Stomach smooth muscle (tissue), 2 donors: Measurements from ENCODE around the gene PLCB4.

ENCODE experiments used
- H3K27ac ChIP-seq: one replicate; pipeline ENCODE4 v1.7.0; 2013; ENCODE audit warnings: mild to moderate bottlenecking, low read length, inconsistent platforms
- H3K27me3 ChIP-seq, 2 donors: one replicate each; pipeline ENCODE4 v1.7.0; 2013; ENCODE audit warnings: low read length in 2 of 2; ENCODE audit not compliant: insufficient read depth in 2 of 2, control insufficient read depth in 1 of 2
- H3K36me3 ChIP-seq, 2 donors: one replicate each; pipeline ENCODE4 v1.7.0; 2013; ENCODE audit warnings: low read length in 2 of 2; ENCODE audit not compliant: control insufficient read depth in 2 of 2, insufficient read depth in 2 of 2
- H3K4me1 ChIP-seq: one replicate; pipeline ENCODE4 v1.7.0; 2013; ENCODE audit warnings: low read length; ENCODE audit not compliant: control insufficient read depth, insufficient read depth
- H3K4me3 ChIP-seq, 2 donors: one replicate each; pipeline ENCODE4 v1.7.0; 2013; ENCODE audit warnings: low read length in 2 of 2
- H3K9ac ChIP-seq, 2 donors: one replicate each; pipeline ENCODE4 v1.7.0; 2013; ENCODE audit warnings: low read length in 2 of 2, mild to moderate bottlenecking in 1 of 2
- H3K9me3 ChIP-seq, 2 donors: one replicate each; pipeline ENCODE4 v1.7.0; 2013; ENCODE audit warnings: low read length in 2 of 2; ENCODE audit not compliant: control insufficient read depth in 2 of 2
- donor health status: healthy.
- donor health status: Pancreatic carcinoma.

Gene PLCB4

GRCh38 chr20:9078826-9079731 is 10.2 kb downstream of the PLCB4 start:
- Histone ChIP-seq H3K9me3 (no peaks in the 10 kb centered on the region), H3K9ac (no peak overlapping the region), H3K4me1 (no peaks in the 10 kb centered on the region), H3K27me3 (no peaks in the 10 kb centered on the region), H3K27ac (no peak overlapping the region), H3K36me3 (no peaks in the 10 kb centered on the region), H3K4me3 (no peak overlapping the region)

GRCh38 chr20:9081423-9081966 is 12.6 kb downstream of the PLCB4 start:
- Histone ChIP-seq H3K36me3 (no peaks in the 10 kb centered on the region), H3K4me3 (no peak overlapping the region), H3K27ac (no peak overlapping the region), H3K4me1 (no peaks in the 10 kb centered on the region), H3K27me3 (no peaks in the 10 kb centered on the region), H3K9ac (no peak overlapping the region), H3K9me3 (no peaks in the 10 kb centered on the region)

- Histone ChIP-seq H3K4me1 (no peaks in the 10 kb centered on the region), H3K4me3 (no peak overlapping the region), H3K27ac (no peak overlapping the region)
Observed at GRCh38 chr20:9082741-9083140, 13.9 kb downstream of the PLCB4 start.

GRCh38 chr20:9087531-9088217 is 18.8 kb downstream of the PLCB4 start:
- H3K27me3 ChIP-seq = no peaks in the 10 kb centered on the region
- H3K9me3 ChIP-seq = no peaks in the 10 kb centered on the region
- H3K36me3 ChIP-seq = no peaks in the 10 kb centered on the region
- no peak overlapping the region for H3K27ac ChIP-seq
- no peak overlapping the region for H3K9ac ChIP-seq
- H3K4me3 ChIP-seq = no peak overlapping the region
- H3K4me1 ChIP-seq = peaks cover 3% of the 10 kb centered on the region

More at GRCh38 chr20:9082741-9083140, 13.9 kb downstream of the PLCB4 start:
- no peaks in the 10 kb centered on the region for H3K36me3 ChIP-seq
- no peak overlapping the region for H3K9ac ChIP-seq
- no peaks in the 10 kb centered on the region for H3K27me3 ChIP-seq
- H3K9me3 ChIP-seq = no peaks in the 10 kb centered on the region

- Histone ChIP-seq H3K27ac (no peak overlapping the region), H3K4me3 (no peak overlapping the region), H3K36me3 (no peaks in the 10 kb centered on the region), H3K9ac (no peak overlapping the region), H3K9me3 (no peaks in the 10 kb centered on the region), H3K27me3 (no peaks in the 10 kb centered on the region), H3K4me1 (peaks cover 3% of the 10 kb centered on the region)
Observed at GRCh38 chr20:9088556-9088955, 19.7 kb downstream of the PLCB4 start.

GRCh38 chr20:9092113-9092512 is 23.2 kb downstream of the PLCB4 start:
- no peak overlapping the region for H3K27ac ChIP-seq
- no peaks in the 10 kb centered on the region for H3K9me3 ChIP-seq
- peaks cover 3% of the 10 kb centered on the region for H3K4me1 ChIP-seq
- H3K27me3 ChIP-seq = no peaks in the 10 kb centered on the region
- H3K4me3 ChIP-seq = no peak overlapping the region
- no peaks in the 10 kb centered on the region for H3K36me3 ChIP-seq
- no peak overlapping the region for H3K9ac ChIP-seq

GRCh38 chr20:9092655-9093054 is 23.8 kb downstream of the PLCB4 start:
- Histone ChIP-seq H3K9me3 (no peaks in the 10 kb centered on the region), H3K4me3 (no peak overlapping the region), H3K9ac (no peak overlapping the region), H3K27ac (no peak overlapping the region), H3K4me1 (peaks cover 3% of the 10 kb centered on the region), H3K27me3 (no peaks in the 10 kb centered on the region), H3K36me3 (no peaks in the 10 kb centered on the region)

- no peaks in the 10 kb centered on the region for H3K27me3 ChIP-seq
- no peak overlapping the region for H3K27ac ChIP-seq
- no peaks in the 10 kb centered on the region for H3K9me3 ChIP-seq
- no peak overlapping the region for H3K4me3 ChIP-seq
- H3K9ac ChIP-seq = no peak overlapping the region
- H3K36me3 ChIP-seq = no peaks in the 10 kb centered on the region
- H3K4me1 ChIP-seq = peaks cover 3% of the 10 kb centered on the region
Observed at GRCh38 chr20:9093218-9093957, 24.5 kb downstream of the PLCB4 start.

GRCh38 chr20:9099372-9099771 is 30.5 kb downstream of the PLCB4 start:
- Histone ChIP-seq H3K27me3 (no peaks in the 10 kb centered on the region), H3K4me3 (no peak overlapping the region), H3K9me3 (no peaks in the 10 kb centered on the region), H3K4me1 (no peaks in the 10 kb centered on the region), H3K9ac (no peak overlapping the region), H3K36me3 (no peaks in the 10 kb centered on the region), H3K27ac (no peak overlapping the region)

- Histone ChIP-seq H3K27ac (no peak overlapping the region), H3K9me3 (no peaks in the 10 kb centered on the region), H3K4me3 (no peak overlapping the region), H3K27me3 (no peaks in the 10 kb centered on the region), H3K4me1 (no peaks in the 10 kb centered on the region), H3K9ac (no peak overlapping the region), H3K36me3 (no peaks in the 10 kb centered on the region)
Observed at GRCh38 chr20:9100691-9101090, 31.8 kb downstream of the PLCB4 start.
